ENCODE measurements around the gene THRB. TPM values are rescaled to one million over a fixed set of nuclear protein-coding genes. Genes with fewer than 3 reads are reported as not detected.

The THRB gene
- total and polyA plus RNA-seq, 9 of the 15 experiments (the other 6 are each of a cell fraction or from before 2014, with no cell fraction given): 1.7 to 14.9 (median 6.9) TPM

- TF ChIP-seq TSC22D4 (tag; IDR thresholded peaks at IDR 0.05): no peak
- no peak for TF ChIP-seq NFYB (IDR thresholded peaks at IDR 0.05; ENCODE audit: extremely low read depth, insufficient read length)
- TF ChIP-seq MCM3 (IDR thresholded peaks at IDR 0.05): no peak
- TF ChIP-seq ZNF785 (CRISPR knock-in tag; IDR thresholded peaks at IDR 0.05): no peak
- peak; percentile 45; the same call in 1 of the 2 replicates for TF ChIP-seq MXI1 (IDR thresholded peaks at IDR 0.05; ENCODE audit: low read depth, low read length)
- TF ChIP-seq ZNF224 (CRISPR knock-in tag; IDR thresholded peaks at IDR 0.05): no peak
- TF ChIP-seq JUN (IDR thresholded peaks at IDR 0.05; ENCODE audit: borderline replicate concordance, low read depth, low read length): peak; percentile 89
- no peak for TF ChIP-seq JUN (CRISPR knock-in tag; IDR thresholded peaks at IDR 0.05; ENCODE audit: borderline replicate concordance)
- TF ChIP-seq ARID2 (IDR thresholded peaks at IDR 0.05): no peak
- peak; percentile 35; the same call in 1 of the 2 replicates for TF ChIP-seq RAD51 (IDR thresholded peaks at IDR 0.05; ENCODE audit: borderline replicate concordance, low read depth)
- no peak for TF ChIP-seq SETDB1 (IDR thresholded peaks at IDR 0.05; ENCODE audit: low read length)
- TF ChIP-seq ZNF12 (CRISPR knock-in tag; IDR thresholded peaks at IDR 0.05): no peak
- no peak for TF ChIP-seq BRD4 (IDR thresholded peaks at IDR 0.05)
- TF ChIP-seq FOXM1 (IDR thresholded peaks at IDR 0.05; ENCODE audit: low read depth): peak; percentile 49; the same call in 1 of the 2 replicates
- TF ChIP-seq FOXM1 (CRISPR knock-in tag; IDR thresholded peaks at IDR 0.05; ENCODE audit: low read depth): no peak
- peak in 1 of 2 experiments; percentile 47; a peak in 1 of 4 replicates for TF ChIP-seq MLLT1 (IDR thresholded peaks at IDR 0.05)
- TF ChIP-seq POLR3G (IDR thresholded peaks at IDR 0.05; ENCODE audit: extremely low read depth, insufficient read length, insufficient replicate concordance): no peak
- peak; percentile 49 for TF ChIP-seq VEZF1 (CRISPR knock-in tag; IDR thresholded peaks at IDR 0.05)
- no peak for TF ChIP-seq RBFOX2 (IDR thresholded peaks at IDR 0.05; ENCODE audit: low read depth, low read length)
- no peak for TF ChIP-seq POU5F1 (IDR thresholded peaks at IDR 0.05; ENCODE audit: borderline replicate concordance, low read depth, low read length, partially characterized antibody)
- TF ChIP-seq RBM15 (IDR thresholded peaks at IDR 0.05; ENCODE audit: insufficient read depth, low read length): no peak
- no peak for TF ChIP-seq ZNF830 (CRISPR knock-in tag; IDR thresholded peaks at IDR 0.05)
- peak; percentile 45; the same call in 1 of the 2 replicates for TF ChIP-seq ARID3A (IDR thresholded peaks at IDR 0.05; ENCODE audit: borderline replicate concordance, low read depth, low read length)
- TF ChIP-seq E2F5 (CRISPR knock-in tag; IDR thresholded peaks at IDR 0.05): 0 out of 2 replicates have a peak, but pooled peaks have one; percentile 32
- no peak for TF ChIP-seq ZNF551 (CRISPR knock-in tag; IDR thresholded peaks at IDR 0.05)
Measured at GRCh38 chr3:24185738-24186384, 308.8 kb downstream of the THRB start (continued).

All from K562 (cell line).